HG03064 (cell line): ENCODE data around the gene L1CAM.
"Not testable (repeated sequence)": the region's sequence is repeated elsewhere in the genome, so short reads cannot be mapped to it uniquely, and the experiment has no call there.

Experiments
- ATAC-seq: cut with Tn5 transposase; IDR thresholded peaks from one replicate; pipeline ENCODE4 v1.9.1; 2021; ENCODE audit warnings: low read depth; ENCODE audit not compliant: unreplicated experiment

Gene L1CAM

DNA sequence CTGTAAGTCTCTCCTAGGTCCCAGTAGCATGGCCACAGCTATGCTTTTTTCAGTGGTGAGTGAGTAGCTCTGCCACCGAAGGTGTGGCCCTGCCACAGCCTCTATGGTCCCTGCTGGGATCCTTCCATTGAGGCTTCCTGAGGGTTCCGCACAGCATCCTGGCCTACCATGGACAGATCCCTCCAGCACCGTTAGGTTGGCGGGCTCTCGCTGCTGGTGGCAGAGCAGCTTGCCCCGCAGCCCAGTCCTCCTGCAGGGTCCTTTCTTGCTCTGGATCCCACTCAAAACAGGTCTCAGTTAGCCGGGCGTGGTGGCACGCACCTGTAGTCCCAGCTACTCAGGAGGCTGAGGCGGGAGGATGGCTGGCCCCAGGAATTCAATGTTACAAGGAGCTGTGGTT is 53.2 kb downstream of the L1CAM start:
- ATAC-seq, result no peak

- no peak for ATAC-seq
Observed at GRCh38 chrX:153831429-153832150, 54.4 kb downstream of the L1CAM start.

DNA sequence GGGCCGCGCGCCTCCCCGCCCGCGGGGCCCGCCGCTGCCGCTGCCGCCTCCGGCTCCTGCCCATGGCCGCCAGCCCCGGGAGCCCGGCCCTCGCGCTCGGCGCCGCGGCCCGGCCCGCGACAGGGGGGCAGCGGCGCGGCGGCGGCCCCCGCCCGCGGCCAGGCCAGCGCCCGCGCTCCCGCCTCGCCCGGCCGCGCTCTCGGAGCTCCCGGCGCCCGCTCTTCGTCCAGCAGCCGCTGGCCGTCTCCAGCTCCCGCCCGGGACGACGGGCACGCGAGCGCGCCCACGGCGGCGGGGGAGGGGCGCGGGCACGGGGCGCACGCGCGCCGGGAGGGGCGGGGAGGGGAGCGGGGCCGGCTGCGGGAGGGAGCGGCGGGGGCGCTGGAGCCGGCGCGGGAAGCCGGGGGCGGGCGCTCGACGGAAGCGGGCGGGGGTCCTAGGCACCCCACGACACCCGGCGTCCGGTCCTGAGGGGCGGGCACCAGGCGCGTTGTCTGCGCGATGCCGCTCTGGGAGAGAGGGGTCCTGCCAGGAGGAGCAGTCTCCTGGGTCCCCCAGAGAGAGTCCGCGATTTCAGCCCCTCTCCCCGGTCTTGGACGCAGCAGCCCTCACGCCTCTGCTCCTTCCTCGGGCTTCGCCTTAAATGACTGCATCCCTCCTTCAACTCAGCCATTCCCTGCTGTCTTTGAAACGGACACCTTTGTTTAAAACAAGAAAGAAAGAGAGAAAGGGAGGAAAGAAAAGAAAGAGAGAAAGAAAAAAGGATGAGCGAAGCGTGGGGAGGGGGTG is 55.1 kb downstream of the L1CAM start:
- ATAC-seq, result no peak

GRCh38 chrX:153829799-153830639 is 56.0 kb downstream of the L1CAM start, which contains the start of gene PDZD4:
PDZD4 (minus strand) TSS chrX:153830544; CDS start chrX:153830298, 246 bp downstream.
- ATAC-seq, result no peak

- no peak for ATAC-seq
Observed at GRCh38 chrX:153829549-153829798, 56.5 kb downstream of the L1CAM start.

DNA sequence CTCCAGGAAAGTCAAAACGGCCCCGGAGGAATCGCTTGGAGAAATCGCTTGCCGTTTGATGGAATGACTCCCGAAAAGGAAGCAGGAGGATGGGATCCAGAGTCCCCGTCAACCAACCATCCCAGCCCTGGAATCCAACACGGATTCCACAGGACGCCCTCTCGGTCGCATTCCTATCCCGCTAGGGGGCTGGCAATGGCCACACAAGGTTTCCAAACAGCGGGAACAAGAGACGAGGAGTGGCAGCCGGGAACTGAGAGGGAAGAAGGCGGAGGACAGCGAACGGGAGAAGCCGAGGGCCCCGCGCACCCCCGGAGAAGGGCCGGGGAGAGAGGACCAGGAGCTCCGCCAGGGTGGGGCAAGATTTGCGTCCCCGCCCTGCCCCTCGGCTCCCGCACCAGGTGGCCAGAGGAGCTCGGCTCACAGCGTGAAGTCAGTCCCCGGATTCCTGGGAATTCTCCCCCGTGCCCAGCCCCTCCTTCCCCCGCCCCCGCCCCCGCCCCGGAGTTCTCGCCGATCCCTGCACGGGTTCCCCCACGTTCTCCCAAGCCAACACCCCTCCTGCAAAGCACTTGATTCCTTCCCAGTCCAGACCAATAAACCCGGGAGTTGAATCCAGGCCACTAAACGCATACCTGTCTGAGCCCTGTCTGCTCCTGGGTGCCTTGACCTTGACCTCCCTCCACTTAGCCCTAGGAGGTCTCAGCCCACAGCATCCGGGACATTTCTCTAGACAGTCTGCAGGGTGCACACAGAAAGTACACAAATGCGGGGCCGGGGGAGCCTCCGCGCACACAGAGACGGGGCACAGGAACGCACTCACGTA is 57.0 kb downstream of the L1CAM start:
- no peak for ATAC-seq

DNA sequence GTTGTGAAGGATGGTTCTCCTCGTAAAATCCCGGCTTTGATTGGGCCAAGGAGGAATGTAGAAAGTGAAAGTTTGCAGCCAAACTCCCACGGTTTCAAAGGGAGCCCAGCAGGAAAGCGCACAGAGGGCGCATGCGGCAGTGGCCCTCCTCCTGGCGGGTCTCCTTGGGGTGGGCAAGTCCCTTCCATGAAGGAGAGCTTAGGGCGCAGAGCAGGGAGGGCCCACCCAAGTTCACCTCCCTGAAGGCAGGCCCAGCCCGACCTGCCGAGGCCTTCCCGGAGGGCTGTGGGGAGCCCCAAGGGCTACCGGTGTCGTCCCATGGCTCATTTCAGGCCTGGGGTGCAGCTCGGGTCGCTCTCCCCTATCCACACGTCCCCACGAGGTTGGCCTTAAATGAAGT is 57.7 kb downstream of the L1CAM start:
- ATAC-seq, result no peak

GRCh38 chrX:153827903-153828302 is 58.1 kb downstream of the L1CAM start:
- no peak for ATAC-seq

DNA sequence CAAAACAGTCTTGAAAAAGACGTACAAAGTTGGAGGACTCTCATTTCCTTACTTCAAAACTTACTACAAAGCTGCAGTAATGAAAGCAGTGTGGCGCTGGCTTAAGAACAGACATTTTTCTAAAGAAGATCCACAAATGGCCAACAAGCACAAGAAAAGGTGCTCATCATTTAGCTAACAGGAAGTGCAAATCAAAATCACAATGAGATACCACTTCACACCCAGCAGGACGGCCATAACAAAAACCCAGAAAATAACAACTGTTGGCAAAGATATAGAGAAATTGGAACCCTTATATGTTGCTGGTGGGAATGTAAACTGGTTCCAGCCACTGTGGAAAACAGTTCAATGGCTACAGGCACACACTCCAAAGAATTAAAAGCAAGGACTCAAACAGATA is 59.0 kb downstream of the L1CAM start:
- ATAC-seq, result no peak

GRCh38 chrX:153825042-153825441 is 60.9 kb downstream of the L1CAM start:
- no peak for ATAC-seq

DNA sequence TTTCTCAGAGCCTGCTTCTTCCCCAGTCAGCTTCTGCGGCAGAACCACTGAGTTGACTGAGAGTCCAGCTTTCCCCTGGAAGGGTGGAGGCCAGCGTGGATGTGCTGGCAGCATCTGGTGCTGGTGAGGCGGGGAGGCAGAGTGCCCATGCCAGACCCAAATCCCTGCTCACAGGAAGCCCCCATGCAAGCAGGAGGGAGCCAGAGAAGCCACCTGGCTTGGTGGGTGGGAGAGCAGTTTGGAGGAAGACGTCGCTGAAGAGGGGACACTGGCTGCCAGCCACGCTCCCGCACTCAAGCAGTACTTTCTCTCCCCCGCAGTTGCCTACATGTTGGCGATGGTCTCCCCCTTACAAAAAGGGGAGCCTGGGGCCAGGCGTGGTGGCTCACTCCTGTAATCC is 61.6 kb downstream of the L1CAM start:
- ATAC-seq, result no peak

- ATAC-seq, result no peak
Observed at GRCh38 chrX:153821066-153821465, 64.9 kb downstream of the L1CAM start.

- ATAC-seq, result no peak
Observed at GRCh38 chrX:153820601-153821000, 65.4 kb downstream of the L1CAM start.

- ATAC-seq, result no peak
Observed at GRCh38 chrX:153819384-153820040, 66.5 kb downstream of the L1CAM start.

- ATAC-seq, result no peak
Observed at GRCh38 chrX:153818571-153819383, 67.2 kb downstream of the L1CAM start.

- not testable (repeated sequence) for ATAC-seq
Observed at GRCh38 chrX:153818064-153818463, 67.9 kb downstream of the L1CAM start.

GRCh38 chrX:153816831-153817690 is 68.9 kb downstream of the L1CAM start:
- no peak for ATAC-seq

GRCh38 chrX:153814591-153815315 is 71.2 kb downstream of the L1CAM start:
- no peak for ATAC-seq
